Upper lobe of right lung (tissue), 1 donor: Measurements from ENCODE around the gene METTL23. TPM values are rescaled to one million over a fixed set of nuclear protein-coding genes. Genes with fewer than 3 reads are reported as not detected.
A peak's percentile ranks its signal among the peaks of the same experiment; 100 is the strongest.
"Not testable (repeated sequence)": the region's sequence is repeated elsewhere in the genome, so short reads cannot be mapped to it uniquely, and the experiment has no call there.

Experiments
- ATAC-seq: fragments of 200-7000 bp; cut with Tn5 transposase; one replicate; pipeline ENCODE4 v1.9.1; 2020; ENCODE audit warnings: mild to moderate bottlenecking, moderate library complexity
- DNase-seq: peaks from one replicate; pipeline ENCODE4 v3.0.0-alpha.2; 2020
- H3K27ac ChIP-seq: fragments of 200-600 bp; one replicate; pipeline ENCODE4 v1.8.0; 2022
- H3K27me3 ChIP-seq: fragments of 200-600 bp; one replicate; pipeline ENCODE4 v1.8.0; 2022; ENCODE audit warnings: mild to moderate bottlenecking
- H3K36me3 ChIP-seq: fragments of 200-600 bp; one replicate; pipeline ENCODE4 v1.8.0; 2022
- H3K4me1 ChIP-seq: fragments of 200-600 bp; one replicate; pipeline ENCODE4 v1.8.0; 2022
- H3K4me3 ChIP-seq: fragments of 200-600 bp; one replicate; pipeline ENCODE4 v1.8.0; 2022; ENCODE audit warnings: mild to moderate bottlenecking
- H3K9me3 ChIP-seq: fragments of 200-600 bp; one replicate; pipeline ENCODE4 v1.8.0; 2022
- CTCF ChIP-seq: fragments of 200-600 bp; IDR thresholded peaks from one replicate; pipeline ENCODE4 v1.8.0; 2022; ENCODE audit warnings: antibody characterized with exemption
- intact Hi-C: fragments of 100-400 bp; cut with DNase I; formaldehyde crosslinking; loops from one replicate; pipeline ENCODE4 v1.11.0; 2022
- total RNA-seq: library from RNA; stranded (reverse); fragmentation: NEBNext Ultra II Directional; extraction: Animal tissue kit (Norgen Biotek cat#: 25700); gene quantifications from one replicate; pipeline ENCODE4 v1.2.1, GENCODE V29; 2021
- donor health status: DM: no; HTN: yes; CAD: no; lungs with severe emphysema.

The METTL23 gene
- total RNA-seq, 1 donor from 2014 or later: 31.6 TPM

- peak overlapping the region; percentile 99 for H3K4me3 ChIP-seq
- H3K27me3 ChIP-seq: no peaks in the 10 kb centered on the region
- H3K36me3 ChIP-seq: peaks cover 47% of the 10 kb centered on the region
- intact Hi-C loops: no loop called here
- no peaks in the 10 kb centered on the region for H3K9me3 ChIP-seq
- no peak for DNase-seq
- H3K27ac ChIP-seq: peak overlapping the region; percentile 100
- ATAC-seq: no peak
- TF ChIP-seq CTCF: no peak
- peaks cover 50% of the 10 kb centered on the region for H3K4me1 ChIP-seq
These were observed 1.3 kb downstream of the METTL23 start for GRCh38 chr17:76727745-76728456.

- H3K4me1 ChIP-seq: peaks cover 60% of the 10 kb centered on the region
- H3K9me3 ChIP-seq, H3K4me3 ChIP-seq, DNase-seq, intact Hi-C loops, H3K27me3 ChIP-seq, ATAC-seq: not testable (repeated sequence)
- H3K27ac ChIP-seq: peak overlapping the region; percentile 1
- peaks cover 54% of the 10 kb centered on the region for H3K36me3 ChIP-seq
These were observed 5.4 kb downstream of the METTL23 start for GRCh38 chr17:76731800-76732733.

- H3K4me3 ChIP-seq: no peak overlapping the region
- ATAC-seq (no peak), DNase-seq (no peak)
- H3K27me3 ChIP-seq: no peaks in the 10 kb centered on the region
- no peak overlapping the region for H3K27ac ChIP-seq
- peaks cover 54% of the 10 kb centered on the region for H3K36me3 ChIP-seq
- no peaks in the 10 kb centered on the region for H3K9me3 ChIP-seq
- TF ChIP-seq CTCF: no peak
- intact Hi-C loops: no loop called here
- peaks cover 54% of the 10 kb centered on the region for H3K4me1 ChIP-seq
These were observed 6.3 kb downstream of the METTL23 start for GRCh38 chr17:76732734-76733617.

- no peak for ATAC-seq
- H3K36me3 ChIP-seq: peaks cover 54% of the 10 kb centered on the region
These were observed 6.9 kb downstream of the METTL23 start for GRCh38 chr17:76733618-76733957.

GRCh38 chr17:76734080-76734840 lies 7.6 kb downstream of the METTL23 start:
- Histone ChIP-seq H3K27ac (peak overlapping the region; percentile 98), H3K4me3 (peak overlapping the region; percentile 95), H3K9me3 (no peaks in the 10 kb centered on the region), H3K36me3 (peaks cover 54% of the 10 kb centered on the region), H3K27me3 (no peaks in the 10 kb centered on the region), H3K4me1 (peaks cover 55% of the 10 kb centered on the region)
- TF ChIP-seq CTCF: no peak
- intact Hi-C loops: no loop called here
- ATAC-seq (no peak), DNase-seq (no peak)

More at GRCh38 chr17:76733618-76733957, 6.9 kb downstream of the METTL23 start:
- Histone ChIP-seq H3K4me3 (no peak overlapping the region), H3K27me3 (no peaks in the 10 kb centered on the region), H3K4me1 (peaks cover 51% of the 10 kb centered on the region), H3K27ac (no peak overlapping the region), H3K9me3 (no peaks in the 10 kb centered on the region)
- no peak for TF ChIP-seq CTCF
- intact Hi-C loops: no loop called here
- DNase-seq: no peak
